HL-60/S4 treated with phorbol 12-myristate 13-acetate at 8.2 ng/mL for 4 days and 3 days (cell line): ENCODE measurements around the gene SLC25A40.
"Not testable (repeated sequence)": the region's sequence is repeated elsewhere in the genome, so short reads cannot be mapped to it uniquely, and the experiment has no call there.

Source experiments
- in situ Hi-C: fragments of 300-500 bp; cut with MboI; formaldehyde crosslinking; loops from 2 replicates; pipeline ENCODE4 v1.15.0; 2022; ENCODE audit warnings: low sequenced_read_pairs

Gene SLC25A40

GRCh38 chr7:87873328-87873727 is 2.8 kb downstream of the SLC25A40 start:
- in situ Hi-C loops = not testable (repeated sequence)

GRCh38 chr7:87872346-87872745 is 3.8 kb downstream of the SLC25A40 start:
- in situ Hi-C loops = no loop called here

- in situ Hi-C loops = no loop called here
Measured at GRCh38 chr7:87870471-87870870, 5.7 kb downstream of the SLC25A40 start.

- in situ Hi-C loops = not testable (repeated sequence)
Measured at GRCh38 chr7:87866533-87866932, 9.6 kb downstream of the SLC25A40 start.

GRCh38 chr7:87866089-87866488 is 10.1 kb downstream of the SLC25A40 start:
- in situ Hi-C loops = no loop called here

- in situ Hi-C loops = no loop called here
Measured at GRCh38 chr7:87858417-87859100, 17.6 kb downstream of the SLC25A40 start.

GRCh38 chr7:87853237-87853864 is 22.8 kb downstream of the SLC25A40 start:
- in situ Hi-C loops = no loop called here

GRCh38 chr7:87852306-87852705 is 23.9 kb downstream of the SLC25A40 start:
- in situ Hi-C loops = no loop called here

GRCh38 chr7:87850836-87851593 is 25.1 kb downstream of the SLC25A40 start:
- in situ Hi-C loops = no loop called here

- in situ Hi-C loops = no loop called here
Measured at GRCh38 chr7:87837597-87837996, 38.6 kb downstream of the SLC25A40 start.

GRCh38 chr7:87833130-87833529 is 43.0 kb downstream of the SLC25A40 start:
- in situ Hi-C loops = no loop called here

- in situ Hi-C loops = no loop called here
Measured at GRCh38 chr7:87831097-87831496, 45.1 kb downstream of the SLC25A40 start.

GRCh38 chr7:87828383-87828782 is 47.8 kb downstream of the SLC25A40 start:
- in situ Hi-C loops = not testable (repeated sequence)

- in situ Hi-C loops = not testable (repeated sequence)
Measured at GRCh38 chr7:87825369-87825768, 50.8 kb downstream of the SLC25A40 start.

GRCh38 chr7:87822056-87822455 is 54.1 kb downstream of the SLC25A40 start:
- in situ Hi-C loops = not testable (repeated sequence)

GRCh38 chr7:87818336-87818735 is 57.8 kb downstream of the SLC25A40 start:
- in situ Hi-C loops = no loop called here

- in situ Hi-C loops = no loop called here
Measured at GRCh38 chr7:87816389-87816788, 59.8 kb downstream of the SLC25A40 start.

GRCh38 chr7:87810726-87811125 is 65.4 kb downstream of the SLC25A40 start:
- in situ Hi-C loops = no loop called here

GRCh38 chr7:87810130-87810529 is 66.0 kb downstream of the SLC25A40 start:
- in situ Hi-C loops = no loop called here

- in situ Hi-C loops = no loop called here
Measured at GRCh38 chr7:87806150-87806549, 70.0 kb downstream of the SLC25A40 start.

GRCh38 chr7:87797798-87798403 is 78.3 kb downstream of the SLC25A40 start:
- in situ Hi-C loops = no loop called here
